ENCODE data around the gene RNF223.
"Not testable (repeated sequence)": the region's sequence is repeated elsewhere in the genome, so short reads cannot be mapped to it uniquely, and the experiment has no call there.

Gene RNF223

DNA sequence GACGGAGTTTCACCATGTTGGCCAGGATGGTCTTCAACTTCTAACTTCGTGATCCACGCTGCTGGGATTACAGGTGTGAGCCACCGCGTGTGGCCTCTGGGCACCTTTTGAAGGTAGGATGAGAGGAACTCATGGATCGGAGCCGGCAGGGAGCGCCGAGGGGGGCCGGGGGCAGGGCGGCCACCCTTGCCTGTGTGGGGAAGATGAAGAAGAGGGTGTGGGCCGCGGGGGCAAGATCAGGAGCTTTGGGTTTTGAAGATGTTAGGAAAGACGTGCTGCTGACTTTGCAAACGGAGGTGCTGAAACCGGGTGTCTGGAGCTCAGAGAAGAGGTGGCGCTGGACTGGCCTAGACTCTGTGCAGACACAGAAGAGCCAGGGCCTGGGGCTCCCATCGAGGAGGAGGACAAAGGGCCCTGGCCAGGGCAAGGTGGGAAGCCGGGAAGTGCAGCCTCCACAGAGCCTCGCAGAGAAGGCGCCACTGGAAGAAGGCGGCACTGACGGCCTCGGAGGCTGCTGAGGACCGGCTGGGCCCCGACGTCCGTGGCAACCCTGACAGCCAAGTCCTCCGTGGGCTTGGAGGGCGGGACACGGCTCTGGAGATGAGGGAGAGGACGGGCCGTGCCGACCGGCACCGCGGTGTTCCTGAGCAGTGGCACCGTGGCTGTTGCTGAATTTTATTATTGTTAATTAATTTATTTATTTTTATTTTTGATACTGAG, 13.7 kb downstream of the RNF223 start:
- no peak for DNase-seq (ENCODE audit: low read depth, low spot score)

DNA sequence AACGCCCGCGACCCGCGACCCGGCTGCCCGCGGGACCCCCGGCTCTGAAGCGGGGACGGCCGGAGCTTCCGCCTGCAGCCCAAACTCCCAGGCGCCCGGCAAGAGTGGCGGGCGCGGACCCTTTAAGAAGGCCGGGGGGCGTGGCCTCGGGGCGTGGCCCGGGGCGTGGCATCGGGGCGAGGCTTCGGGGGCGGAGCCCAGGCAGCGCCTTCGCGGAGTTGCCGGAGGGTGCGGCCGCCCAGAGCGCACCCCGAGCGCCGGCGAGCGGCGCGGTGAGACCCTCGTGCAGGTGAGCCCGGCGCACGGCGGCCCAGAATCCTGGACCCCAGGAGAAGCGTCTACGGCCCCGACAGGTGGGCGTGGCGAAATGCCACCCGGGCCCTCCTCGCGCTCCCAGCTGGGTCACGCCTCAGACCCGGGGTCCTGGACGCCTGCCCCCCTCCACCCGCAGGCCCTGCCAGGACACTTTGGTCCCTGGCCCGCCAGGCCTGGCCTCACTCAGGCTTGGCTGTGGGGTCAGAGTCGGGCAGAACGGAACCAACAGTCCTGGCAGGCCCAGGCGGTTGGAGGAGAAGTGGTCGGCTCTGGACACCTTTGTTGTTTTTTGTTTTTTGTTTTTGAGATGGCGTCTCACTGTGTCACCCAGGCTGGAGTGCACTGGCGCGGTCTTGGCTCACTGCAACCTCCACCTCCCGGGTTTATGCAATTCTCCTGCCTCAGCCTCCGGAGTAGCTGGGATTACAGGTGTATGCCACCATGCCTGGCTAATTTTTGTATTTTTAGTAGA, 14.4 kb downstream of the RNF223 start:
- peak; percentile 92 for DNase-seq (ENCODE audit: low read depth, low spot score)

- DNase-seq (ENCODE audit: low read depth, low spot score), result no peak
Observed at GRCh38 chr1:1058921-1059493, 15.1 kb downstream of the RNF223 start.

- DNase-seq (ENCODE audit: low read depth, low spot score), result no peak
Observed at GRCh38 chr1:1058088-1058905, 15.8 kb downstream of the RNF223 start.

DNA sequence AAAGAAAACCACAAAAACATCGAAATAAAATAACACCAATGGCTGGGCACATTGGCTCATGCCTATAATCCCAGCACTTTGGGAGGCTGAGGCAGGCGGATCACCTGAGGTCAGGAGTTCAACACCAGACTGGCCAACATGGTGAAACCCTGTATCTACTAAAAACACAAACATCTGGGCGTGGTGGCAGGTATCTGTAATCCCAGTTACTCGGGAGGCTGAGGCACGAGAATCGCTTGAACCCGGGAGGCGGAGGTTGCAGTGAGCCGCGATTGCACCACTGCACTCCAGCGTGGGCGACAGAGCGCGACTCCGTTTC, 16.4 kb downstream of the RNF223 start:
- DNase-seq (ENCODE audit: low read depth, low spot score), result not testable (repeated sequence)

DNA sequence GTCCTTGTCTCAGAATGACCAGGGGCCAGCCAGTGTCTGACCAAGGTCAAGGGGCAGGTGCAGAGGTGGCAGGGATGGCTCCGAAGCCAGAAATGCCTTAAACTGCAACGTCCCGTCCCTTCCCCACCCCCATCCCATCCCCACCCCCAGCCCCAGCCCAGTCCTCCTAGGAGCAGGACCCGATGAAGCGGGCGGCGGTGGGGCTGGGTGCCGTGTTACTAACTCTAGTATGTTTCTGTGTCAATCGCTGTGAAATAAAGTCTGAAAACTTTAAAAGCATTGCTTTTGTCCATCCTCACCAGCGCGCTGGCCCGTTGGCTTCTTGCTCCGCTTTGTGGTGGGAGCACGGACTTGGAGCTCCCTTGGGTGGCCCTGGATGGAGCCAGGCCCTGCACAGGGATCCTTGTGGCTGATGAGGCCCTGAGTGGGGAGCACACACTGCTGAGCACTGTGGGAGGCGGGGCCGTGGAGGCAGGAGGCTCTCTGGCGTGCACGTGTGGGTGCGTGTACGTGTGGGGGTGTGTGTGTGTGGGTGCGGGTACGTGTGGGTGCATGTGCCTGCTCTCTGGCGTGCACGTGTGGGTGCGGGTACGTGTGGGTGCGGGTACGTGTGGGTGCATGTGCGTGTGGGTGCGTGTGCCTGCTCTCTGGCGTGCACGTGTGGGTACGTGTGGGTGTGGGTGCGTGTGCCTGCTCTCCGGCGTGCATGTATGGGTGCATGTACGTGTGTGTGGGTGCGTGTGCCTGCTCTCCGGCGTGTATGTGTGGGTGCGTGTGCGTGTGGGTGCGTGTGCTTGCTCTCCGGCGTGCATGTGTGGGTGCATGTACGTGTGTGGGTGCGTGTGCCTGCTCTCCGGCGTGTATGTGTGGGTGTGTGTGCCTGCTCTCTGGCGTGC, 18.0 kb downstream of the RNF223 start:
- no peak for DNase-seq (ENCODE audit: low read depth, low spot score)

GRCh38 chr1:1054971-1055370, 19.1 kb downstream of the RNF223 start:
- no peak for DNase-seq (ENCODE audit: low read depth, low spot score)

DNA sequence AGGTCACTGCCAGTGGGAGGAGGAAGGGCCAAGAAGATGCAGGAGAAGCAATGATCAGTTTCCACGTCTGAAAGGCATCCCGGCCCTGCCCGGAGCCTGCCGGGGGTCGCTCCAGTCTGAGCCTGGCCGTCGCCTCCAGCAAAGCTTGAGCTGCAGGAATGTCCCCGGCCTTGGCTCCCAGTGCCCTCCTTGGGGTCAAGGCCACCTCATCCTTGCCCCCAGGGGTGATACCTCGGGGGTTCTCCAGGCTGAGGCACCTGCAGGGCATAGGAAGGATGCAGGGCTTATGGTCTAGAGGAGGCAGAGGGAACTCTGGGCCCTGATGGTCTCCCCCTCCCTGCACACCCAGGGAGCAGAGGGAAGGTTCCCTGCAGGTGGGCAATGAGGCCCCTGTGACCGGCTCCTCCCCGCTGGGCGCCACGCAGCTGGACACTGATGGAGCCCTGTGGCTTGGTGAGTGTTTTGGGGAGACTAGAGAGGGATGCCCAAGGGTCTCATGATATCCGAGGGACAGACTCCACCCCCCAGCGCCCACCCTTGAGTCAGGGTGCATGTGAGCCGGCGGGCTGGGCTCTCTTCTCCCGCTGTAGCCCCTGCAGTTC, 19.9 kb downstream of the RNF223 start:
- no peak for DNase-seq (ENCODE audit: low read depth, low spot score)

DNA sequence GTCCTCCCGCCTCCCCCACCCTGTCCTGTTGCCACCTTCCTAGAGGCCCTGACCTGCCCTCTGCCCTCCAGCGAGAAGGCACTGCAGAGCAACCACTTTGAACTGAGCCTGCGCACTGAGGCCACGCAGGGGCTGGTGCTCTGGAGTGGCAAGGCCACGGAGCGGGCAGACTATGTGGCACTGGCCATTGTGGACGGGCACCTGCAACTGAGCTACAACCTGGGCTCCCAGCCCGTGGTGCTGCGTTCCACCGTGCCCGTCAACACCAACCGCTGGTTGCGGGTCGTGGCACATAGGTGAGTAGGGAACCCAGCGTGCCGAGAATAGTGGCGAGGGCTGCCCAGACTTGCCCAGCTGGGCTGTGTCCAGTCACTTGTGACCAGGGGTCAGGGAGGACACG, 20.4 kb downstream of the RNF223 start:
- no peak for DNase-seq (ENCODE audit: low read depth, low spot score)

GRCh38 chr1:1053022-1053421, 21.1 kb downstream of the RNF223 start:
- no peak for DNase-seq (ENCODE audit: low read depth, low spot score)

DNA sequence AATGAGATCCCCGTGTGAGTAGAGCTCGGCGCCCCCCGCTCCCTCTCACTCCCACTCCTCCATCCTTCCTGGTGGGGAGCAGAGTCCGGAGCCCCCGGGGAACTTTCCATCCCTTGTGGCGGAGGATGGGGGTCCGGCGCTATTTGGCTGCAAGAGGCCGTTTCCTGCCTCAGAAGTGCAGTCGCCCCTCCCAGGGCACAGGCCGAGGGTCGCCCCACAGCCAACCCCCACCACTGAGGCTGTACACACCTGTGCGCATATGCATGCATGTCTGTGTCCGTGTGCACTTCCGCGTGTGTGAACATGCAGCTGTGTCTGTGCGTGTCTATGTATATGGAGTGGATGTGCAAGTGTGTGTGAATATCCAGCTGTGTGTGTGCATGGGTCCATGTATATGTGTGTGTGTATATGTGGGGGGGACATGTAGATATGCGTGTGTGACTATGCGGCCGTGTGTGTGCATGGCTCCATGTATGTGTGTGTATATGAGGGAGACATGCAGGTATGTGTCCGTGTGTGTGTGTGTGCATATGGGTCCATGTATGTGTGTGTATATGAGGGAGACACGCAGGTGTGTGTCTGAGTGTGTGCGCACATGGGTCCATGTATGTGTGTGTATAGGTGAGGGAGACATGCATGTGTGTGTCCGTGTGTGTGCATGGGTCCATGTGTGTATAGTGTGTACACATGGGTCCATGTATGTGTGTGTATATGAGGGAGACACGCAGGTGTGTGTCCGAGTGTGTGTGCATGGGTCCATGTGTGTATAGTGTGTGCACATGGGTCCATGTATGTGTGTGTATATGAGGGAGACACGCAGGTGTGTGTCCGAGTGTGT, 21.9 kb downstream of the RNF223 start:
- no peak for DNase-seq (ENCODE audit: low read depth, low spot score)

DNA sequence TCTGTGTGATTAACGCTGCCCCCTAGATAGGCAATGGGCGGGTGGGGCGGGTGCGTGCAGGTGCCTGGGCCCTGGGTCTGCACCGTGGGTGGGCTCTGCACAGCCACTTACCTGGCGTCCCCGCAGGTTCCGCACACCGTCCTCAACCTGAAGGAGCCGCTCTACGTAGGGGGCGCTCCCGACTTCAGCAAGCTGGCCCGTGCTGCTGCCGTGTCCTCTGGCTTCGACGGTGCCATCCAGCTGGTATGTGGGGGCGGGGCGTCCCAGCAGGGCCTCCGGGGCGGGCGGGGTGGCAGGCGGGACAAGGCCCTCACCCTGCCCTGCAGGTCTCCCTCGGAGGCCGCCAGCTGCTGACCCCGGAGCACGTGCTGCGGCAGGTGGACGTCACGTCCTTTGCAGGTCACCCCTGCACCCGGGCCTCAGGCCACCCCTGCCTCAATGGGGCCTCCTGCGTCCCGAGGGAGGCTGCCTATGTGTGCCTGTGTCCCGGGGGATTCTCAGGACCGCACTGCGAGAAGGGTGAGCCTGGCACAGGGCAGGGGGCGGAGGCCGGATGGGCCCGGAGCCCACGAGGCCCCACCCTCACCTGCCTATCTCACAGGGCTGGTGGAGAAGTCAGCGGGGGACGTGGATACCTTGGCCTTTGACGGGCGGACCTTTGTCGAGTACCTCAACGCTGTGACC, 22.8 kb downstream of the RNF223 start:
- no peak for DNase-seq (ENCODE audit: low read depth, low spot score)

- no peak for DNase-seq (ENCODE audit: low read depth, low spot score)
Observed at GRCh38 chr1:1050577-1051052, 23.5 kb downstream of the RNF223 start.

GRCh38 chr1:1049318-1050165, 24.6 kb downstream of the RNF223 start:
- DNase-seq (ENCODE audit: low read depth, low spot score), result no peak

DNA sequence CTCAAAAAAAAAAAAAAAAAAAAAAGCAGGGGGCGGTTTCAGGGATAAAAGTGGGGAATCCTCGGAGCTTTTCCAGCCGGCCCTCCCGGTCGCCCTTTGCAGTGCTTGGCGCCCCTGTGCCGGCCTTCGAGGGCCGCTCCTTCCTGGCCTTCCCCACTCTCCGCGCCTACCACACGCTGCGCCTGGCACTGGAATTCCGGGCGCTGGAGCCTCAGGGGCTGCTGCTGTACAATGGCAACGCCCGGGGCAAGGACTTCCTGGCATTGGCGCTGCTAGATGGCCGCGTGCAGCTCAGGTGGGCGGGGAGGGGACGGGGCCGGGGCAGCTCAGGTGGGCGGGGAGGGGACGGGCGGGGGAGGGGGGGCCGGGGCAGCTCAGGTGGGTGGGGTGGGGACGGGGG, 25.3 kb downstream of the RNF223 start:
- no peak for DNase-seq (ENCODE audit: low read depth, low spot score)

GRCh38 chr1:1047963-1048362, 26.1 kb downstream of the RNF223 start:
- DNase-seq (ENCODE audit: low read depth, low spot score), result no peak

GRCh38 chr1:1047407-1047806, 26.7 kb downstream of the RNF223 start:
- DNase-seq (ENCODE audit: low read depth, low spot score), result no peak

- no peak for DNase-seq (ENCODE audit: low read depth, low spot score)
Observed at GRCh38 chr1:1046767-1047166, 27.3 kb downstream of the RNF223 start.

Data from astrocyte of the hippocampus (primary cell).